NCI-H146 treated with DMSO at 0.1 percent for 48 hours (cell line): ENCODE data around the gene MAPK11.

Experiments
- DNase-seq: peaks from one replicate; lab custom pipeline; 2025; ENCODE audit not compliant: unreplicated experiment; lab: John Stamatoyannopoulos, UW

MAPK11 gene

GRCh38 chr22:50308597-50308935 is 38.4 kb upstream of the MAPK11 start:
- DNase-seq, result no peak

GRCh38 chr22:50307890-50308596 is 37.9 kb upstream of the MAPK11 start:
- no peak for DNase-seq

GRCh38 chr22:50306753-50307749 is 36.9 kb upstream of the MAPK11 start, which contains the start of gene PLXNB2:
Gene PLXNB2, minus strand, starts transcription at chr22:50307646. Its CDS starts 17,062 bp downstream, at chr22:50290584.
- DNase-seq, result peak; percentile 39

GRCh38 chr22:50305923-50306566 is 35.9 kb upstream of the MAPK11 start:
- DNase-seq, result peak; percentile 12

- DNase-seq, result no peak
Observed at GRCh38 chr22:50305393-50305922, 35.3 kb upstream of the MAPK11 start.

- DNase-seq, result no peak
Observed at GRCh38 chr22:50304528-50305392, 34.6 kb upstream of the MAPK11 start.

GRCh38 chr22:50303848-50304527 is 33.8 kb upstream of the MAPK11 start:
- no peak for DNase-seq

GRCh38 chr22:50303515-50303847 is 33.3 kb upstream of the MAPK11 start:
- no peak for DNase-seq

- DNase-seq, result no peak
Observed at GRCh38 chr22:50302564-50302963, 32.4 kb upstream of the MAPK11 start.

GRCh38 chr22:50302041-50302541 is 31.9 kb upstream of the MAPK11 start:
- no peak for DNase-seq

- no peak for DNase-seq
Observed at GRCh38 chr22:50301581-50301991, 31.4 kb upstream of the MAPK11 start.

GRCh38 chr22:50300620-50301257 is 30.6 kb upstream of the MAPK11 start:
- no peak for DNase-seq

GRCh38 chr22:50299785-50300619 is 29.8 kb upstream of the MAPK11 start:
- DNase-seq, result no peak

GRCh38 chr22:50298937-50299784 is 29.0 kb upstream of the MAPK11 start:
- DNase-seq, result no peak

GRCh38 chr22:50298266-50298637 is 28.1 kb upstream of the MAPK11 start:
- no peak for DNase-seq

- no peak for DNase-seq
Observed at GRCh38 chr22:50297510-50298265, 27.5 kb upstream of the MAPK11 start.
